Neutrophil (primary cell): ENCODE measurements around the gene SEZ6.

ENCODE experiments used
- H3K27ac ChIP-seq: fragments of 200-600 bp; sonication (generic); 2 replicates; pipeline ENCODE4 v1.5.1; 2016; ENCODE audit warnings: mild to moderate bottlenecking, moderate library complexity
- H3K27me3 ChIP-seq: fragments of 200-600 bp; sonication (generic); 2 replicates; pipeline ENCODE4 v1.6.0; 2016; ENCODE audit warnings: mild to moderate bottlenecking
- H3K36me3 ChIP-seq: fragments of 200-600 bp; sonication (generic); 2 replicates; pipeline ENCODE4 v1.5.1; 2017
- H3K4me1 ChIP-seq, 2 experiments: fragments of 200-600 bp in 1 of 2; sonication (generic) in 1 of 2; 1 replicate in 1 of 2; 2 replicates in 1 of 2; pipeline versions ENCODE4 v1.5.1 to v1.6.1; 2013 to 2016; ENCODE audit warnings: low read depth in 1 of 2, low read length in 1 of 2, mild to moderate bottlenecking in 1 of 2, moderate library complexity in 1 of 2; ENCODE audit not compliant: control insufficient read depth in 1 of 2, insufficient read depth in 1 of 2
- H3K4me3 ChIP-seq, 2 experiments: fragments of 200-600 bp in 1 of 2; sonication (generic) in 1 of 2; 1 replicate in 1 of 2; 2 replicates in 1 of 2; pipeline ENCODE4 v1.5.1; 2013 to 2016; ENCODE audit warnings: low read depth in 1 of 2, low read length in 1 of 2, mild to moderate bottlenecking in 1 of 2, moderate library complexity in 1 of 2
- H3K9me3 ChIP-seq: fragments of 200-600 bp; sonication (generic); 2 replicates; pipeline ENCODE4 v1.5.1; 2016
- TF ChIP-seq, protein P1 (sequence below): fragments of 200-600 bp; sonication (generic); IDR thresholded peaks from 2 replicates; pipeline ENCODE4 v1.5.1; 2016; ENCODE audit warnings: antibody characterized with exemption

The SEZ6 gene

DNA sequence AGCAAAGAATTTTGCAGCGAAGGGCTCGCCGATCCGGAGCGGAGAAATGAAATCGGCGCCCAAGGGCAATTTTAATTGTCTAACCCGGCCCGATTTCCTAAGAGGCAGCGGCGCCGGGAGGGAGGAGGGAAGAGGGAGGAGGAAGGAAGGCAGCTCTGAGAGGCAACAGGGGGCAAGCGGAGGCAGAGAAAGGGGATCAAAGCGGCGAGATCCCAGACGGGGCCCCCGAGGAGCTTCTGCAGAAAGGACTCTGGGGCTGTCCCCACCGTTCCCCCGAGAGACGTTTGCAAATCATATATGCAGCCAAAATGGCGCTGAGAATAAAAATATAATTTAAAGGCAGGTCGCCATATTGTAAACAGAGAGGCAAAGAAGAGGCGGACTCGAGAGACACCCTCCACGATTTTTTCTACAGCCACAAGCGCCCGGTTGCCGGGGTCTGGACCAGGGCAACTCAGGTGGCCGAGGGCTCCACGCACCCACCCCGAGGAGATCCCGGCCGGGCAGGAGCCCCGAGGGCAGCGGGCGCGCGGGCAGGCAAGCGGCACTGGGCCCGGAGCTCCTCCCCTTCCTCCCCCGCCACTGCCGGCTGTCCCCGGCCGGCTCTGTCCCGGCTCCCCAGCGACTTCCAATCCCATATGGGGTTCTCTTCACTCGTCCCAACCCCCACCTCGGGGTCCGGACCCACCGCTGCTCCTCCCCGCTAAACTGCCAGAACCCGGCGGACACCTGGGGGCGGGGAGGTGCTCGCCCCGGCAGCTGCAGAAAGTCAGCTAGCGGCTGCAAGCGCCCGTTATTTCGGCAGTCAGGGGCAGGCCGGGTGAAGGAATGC, 56.4 kb downstream of the SEZ6 start:
- Histone ChIP-seq H3K4me3 (peak overlapping the region; percentile 97 to 98), H3K9me3 (no peaks in the 10 kb centered on the region), H3K36me3 (no peaks in the 10 kb centered on the region), H3K27ac (peak overlapping the region; percentile 98), H3K27me3 (no peaks in the 10 kb centered on the region), H3K4me1 (peaks cover 55 to 56% of the 10 kb centered on the region in 2 experiments)
- TF ChIP-seq, protein P1, sequence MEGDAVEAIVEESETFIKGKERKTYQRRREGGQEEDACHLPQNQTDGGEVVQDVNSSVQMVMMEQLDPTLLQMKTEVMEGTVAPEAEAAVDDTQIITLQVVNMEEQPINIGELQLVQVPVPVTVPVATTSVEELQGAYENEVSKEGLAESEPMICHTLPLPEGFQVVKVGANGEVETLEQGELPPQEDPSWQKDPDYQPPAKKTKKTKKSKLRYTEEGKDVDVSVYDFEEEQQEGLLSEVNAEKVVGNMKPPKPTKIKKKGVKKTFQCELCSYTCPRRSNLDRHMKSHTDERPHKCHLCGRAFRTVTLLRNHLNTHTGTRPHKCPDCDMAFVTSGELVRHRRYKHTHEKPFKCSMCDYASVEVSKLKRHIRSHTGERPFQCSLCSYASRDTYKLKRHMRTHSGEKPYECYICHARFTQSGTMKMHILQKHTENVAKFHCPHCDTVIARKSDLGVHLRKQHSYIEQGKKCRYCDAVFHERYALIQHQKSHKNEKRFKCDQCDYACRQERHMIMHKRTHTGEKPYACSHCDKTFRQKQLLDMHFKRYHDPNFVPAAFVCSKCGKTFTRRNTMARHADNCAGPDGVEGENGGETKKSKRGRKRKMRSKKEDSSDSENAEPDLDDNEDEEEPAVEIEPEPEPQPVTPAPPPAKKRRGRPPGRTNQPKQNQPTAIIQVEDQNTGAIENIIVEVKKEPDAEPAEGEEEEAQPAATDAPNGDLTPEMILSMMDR, result peak; percentile 9

DNA sequence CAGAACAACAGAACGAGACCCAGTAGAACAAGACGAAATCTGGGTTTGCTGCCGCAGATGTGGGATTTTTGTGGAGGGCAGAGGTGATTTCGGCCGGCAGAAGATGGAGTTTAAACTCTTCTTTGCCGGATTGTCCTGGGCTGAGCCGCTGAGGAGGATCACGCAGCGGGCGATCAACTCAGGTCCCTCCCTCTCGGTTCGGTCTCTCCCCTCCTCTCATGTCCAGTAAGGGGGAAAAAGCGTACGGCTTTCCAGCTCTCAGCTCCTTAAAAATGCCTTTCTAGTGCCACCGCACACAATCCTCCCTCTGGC, 57.0 kb downstream of the SEZ6 start:
- peaks cover 56 to 58% of the 10 kb centered on the region in 2 experiments for H3K4me1 ChIP-seq
- H3K36me3 ChIP-seq, result peaks cover 2% of the 10 kb centered on the region
- TF ChIP-seq, protein P1, result peak; percentile 32
- peak overlapping the region; percentile 98 for H3K27ac ChIP-seq
- no peaks in the 10 kb centered on the region for H3K9me3 ChIP-seq
- peak overlapping the region; percentile 97 to 98 for H3K4me3 ChIP-seq
- no peaks in the 10 kb centered on the region for H3K27me3 ChIP-seq

DNA sequence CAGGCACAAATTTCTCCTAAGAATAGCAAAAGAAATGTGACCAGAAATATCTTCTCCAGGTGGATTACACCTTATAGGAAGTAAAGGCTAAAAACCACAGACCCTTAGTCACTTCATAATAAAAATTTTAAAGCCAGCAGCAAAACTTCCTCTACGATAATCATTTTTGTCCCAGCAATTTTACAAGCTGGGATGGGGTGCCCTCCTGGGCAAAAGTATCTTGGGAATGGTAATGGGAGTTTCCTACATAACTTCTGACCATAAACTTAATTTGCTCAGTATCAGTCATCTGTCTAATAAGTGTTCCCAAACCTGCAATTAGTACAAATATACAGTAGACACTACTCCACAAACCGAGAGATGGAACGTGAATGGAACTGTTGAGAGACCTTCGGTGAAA, 57.5 kb downstream of the SEZ6 start:
- Histone ChIP-seq H3K36me3 (peaks cover 5% of the 10 kb centered on the region), H3K27me3 (no peaks in the 10 kb centered on the region), H3K4me3 (peak overlapping the region; percentile 97 to 98), H3K27ac (peak overlapping the region; percentile 98), H3K4me1 (peaks cover 54 to 60% of the 10 kb centered on the region in 2 experiments), H3K9me3 (no peaks in the 10 kb centered on the region)
- TF ChIP-seq, protein P1, result no peak

DNA sequence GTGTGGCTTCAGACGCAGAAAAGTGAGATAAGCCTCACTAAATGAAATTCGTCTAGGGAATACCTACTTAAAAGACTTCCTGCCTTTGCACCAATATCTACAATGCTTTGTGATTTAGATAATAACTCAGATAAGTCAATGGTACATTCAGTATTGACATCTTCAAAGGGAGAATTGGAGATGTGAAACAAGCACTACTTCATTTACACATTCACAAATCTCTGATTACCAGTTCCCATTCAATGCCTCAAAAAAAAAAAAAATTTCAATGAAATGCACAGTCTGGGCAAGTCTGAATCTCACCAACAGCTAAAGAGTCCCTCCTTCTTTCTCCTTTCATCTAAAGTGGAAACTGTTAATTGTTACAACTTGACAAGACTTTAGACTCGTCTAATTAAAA, 58.2 kb downstream of the SEZ6 start:
- no peaks in the 10 kb centered on the region for H3K9me3 ChIP-seq
- H3K27ac ChIP-seq, result peak overlapping the region; percentile 98
- H3K27me3 ChIP-seq, result no peaks in the 10 kb centered on the region
- peaks cover 9% of the 10 kb centered on the region for H3K36me3 ChIP-seq
- H3K4me3 ChIP-seq, result peak overlapping the region; percentile 97 to 98
- TF ChIP-seq, protein P1, result no peak
- peaks cover 47 to 57% of the 10 kb centered on the region in 2 experiments for H3K4me1 ChIP-seq

DNA sequence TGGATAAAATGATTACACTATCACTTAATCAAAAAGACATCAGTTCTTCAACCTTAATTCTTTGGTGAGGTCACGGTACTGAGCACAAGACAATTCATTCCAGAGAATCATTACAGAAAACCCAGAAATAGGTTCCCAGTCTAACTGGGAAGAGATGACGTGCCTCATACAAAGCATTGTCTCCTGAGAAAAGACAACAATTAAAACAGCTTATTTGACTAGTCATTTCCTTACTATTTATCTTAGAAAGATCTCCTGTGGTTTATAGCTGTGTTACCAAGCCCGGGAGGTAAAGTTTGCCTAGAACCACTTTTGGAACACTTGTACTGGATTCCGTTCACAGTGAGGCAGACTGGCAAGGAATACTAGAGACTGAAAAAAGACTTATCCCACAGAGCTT, 59.6 kb downstream of the SEZ6 start:
- peaks cover 9% of the 10 kb centered on the region for H3K36me3 ChIP-seq
- H3K4me3 ChIP-seq, result no peak overlapping the region
- peaks cover 47 to 60% of the 10 kb centered on the region in 2 experiments for H3K4me1 ChIP-seq
- peak overlapping the region; percentile 98 for H3K27ac ChIP-seq
- TF ChIP-seq, protein P1, result no peak
- H3K27me3 ChIP-seq, result no peaks in the 10 kb centered on the region
- no peaks in the 10 kb centered on the region for H3K9me3 ChIP-seq
